Measurements from ENCODE around the gene CSKMT.

DNA sequence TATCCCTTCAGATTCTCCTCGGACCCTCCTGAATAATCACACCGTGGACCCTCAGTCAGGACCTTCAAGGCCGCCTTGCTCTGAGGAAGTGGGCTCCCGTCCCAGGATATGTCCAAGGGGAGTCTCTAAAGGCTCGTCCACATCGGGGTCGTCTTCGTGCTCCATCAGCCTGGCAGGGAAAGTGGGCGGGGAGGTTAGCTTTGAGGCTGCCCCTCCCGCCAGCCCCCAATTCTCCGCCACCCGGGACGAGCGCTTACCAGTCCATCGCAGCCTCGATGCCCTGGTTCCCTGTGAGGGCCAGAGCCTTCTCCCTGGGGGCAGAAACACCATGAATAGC, 13.3 kb downstream of the CSKMT start:
- TF ChIP-seq POLR2A (IDR thresholded peaks at IDR 0.05; ENCODE audit: low read length) (no peak), GATA1 (IDR thresholded peaks at IDR 0.05; ENCODE audit: low read depth, low read length) (no peak)

Measured in erythroblast (primary cell).